Measurements from ENCODE around the gene TKT.
"Not testable (repeated sequence)": the region's sequence is repeated elsewhere in the genome, so short reads cannot be mapped to it uniquely, and the experiment has no call there.

TKT gene

DNA sequence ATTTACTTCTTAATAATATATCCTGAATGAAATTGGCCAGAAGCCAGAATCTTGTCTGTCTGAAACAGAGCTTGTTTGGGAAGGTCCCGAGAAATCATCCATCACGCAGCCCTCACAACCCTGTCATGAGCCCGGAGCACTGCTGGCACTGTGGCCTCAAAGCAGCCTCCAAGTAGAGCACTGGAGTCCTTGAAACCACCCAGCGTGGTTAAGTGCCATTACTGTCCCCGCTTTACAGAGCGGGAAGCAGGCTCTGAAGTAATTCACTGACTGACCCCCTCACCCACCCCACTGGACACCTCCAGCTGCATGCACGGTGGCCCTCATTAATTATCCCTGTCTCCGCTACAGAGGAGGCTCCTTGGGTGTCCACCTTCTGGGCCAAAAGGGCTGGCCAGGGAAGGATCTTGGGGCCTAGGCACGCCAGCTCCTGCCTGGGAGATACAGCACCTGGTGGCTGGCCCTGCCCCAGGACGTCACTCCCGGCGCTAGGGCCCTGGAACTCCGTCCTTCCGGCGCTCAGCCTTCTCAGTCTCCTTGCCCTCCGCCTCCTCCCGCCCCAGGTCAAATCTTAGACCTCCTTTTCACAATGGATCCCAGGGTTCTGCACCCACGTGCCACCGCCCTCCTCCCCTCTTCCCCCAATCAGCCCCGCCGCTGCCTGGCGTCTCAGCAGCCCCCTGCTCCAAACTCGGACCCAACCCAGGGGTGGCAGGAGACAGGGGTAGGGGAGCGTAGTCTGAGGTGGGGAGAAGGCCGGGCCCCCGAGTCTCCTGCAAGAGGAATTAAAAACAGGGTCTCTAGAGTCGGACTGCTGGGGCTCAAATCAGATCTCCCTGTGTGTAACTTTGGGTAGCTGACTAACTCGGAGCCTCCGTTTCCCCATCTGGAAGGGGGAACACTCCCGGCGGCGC lies 1.1 kb downstream of the TKT start:
- H3K4me3 ChIP-seq (ENCODE audit: low read depth, low read length), result peak overlapping the region; percentile 64
- TF ChIP-seq, protein P1, sequence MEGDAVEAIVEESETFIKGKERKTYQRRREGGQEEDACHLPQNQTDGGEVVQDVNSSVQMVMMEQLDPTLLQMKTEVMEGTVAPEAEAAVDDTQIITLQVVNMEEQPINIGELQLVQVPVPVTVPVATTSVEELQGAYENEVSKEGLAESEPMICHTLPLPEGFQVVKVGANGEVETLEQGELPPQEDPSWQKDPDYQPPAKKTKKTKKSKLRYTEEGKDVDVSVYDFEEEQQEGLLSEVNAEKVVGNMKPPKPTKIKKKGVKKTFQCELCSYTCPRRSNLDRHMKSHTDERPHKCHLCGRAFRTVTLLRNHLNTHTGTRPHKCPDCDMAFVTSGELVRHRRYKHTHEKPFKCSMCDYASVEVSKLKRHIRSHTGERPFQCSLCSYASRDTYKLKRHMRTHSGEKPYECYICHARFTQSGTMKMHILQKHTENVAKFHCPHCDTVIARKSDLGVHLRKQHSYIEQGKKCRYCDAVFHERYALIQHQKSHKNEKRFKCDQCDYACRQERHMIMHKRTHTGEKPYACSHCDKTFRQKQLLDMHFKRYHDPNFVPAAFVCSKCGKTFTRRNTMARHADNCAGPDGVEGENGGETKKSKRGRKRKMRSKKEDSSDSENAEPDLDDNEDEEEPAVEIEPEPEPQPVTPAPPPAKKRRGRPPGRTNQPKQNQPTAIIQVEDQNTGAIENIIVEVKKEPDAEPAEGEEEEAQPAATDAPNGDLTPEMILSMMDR (IDR thresholded peaks at IDR 0.05; ENCODE audit: insufficient read depth, low read depth, low read length, missing control alignments), result no peak
- peak; percentile 81 for DNase-seq (ENCODE audit: low read depth)

DNA sequence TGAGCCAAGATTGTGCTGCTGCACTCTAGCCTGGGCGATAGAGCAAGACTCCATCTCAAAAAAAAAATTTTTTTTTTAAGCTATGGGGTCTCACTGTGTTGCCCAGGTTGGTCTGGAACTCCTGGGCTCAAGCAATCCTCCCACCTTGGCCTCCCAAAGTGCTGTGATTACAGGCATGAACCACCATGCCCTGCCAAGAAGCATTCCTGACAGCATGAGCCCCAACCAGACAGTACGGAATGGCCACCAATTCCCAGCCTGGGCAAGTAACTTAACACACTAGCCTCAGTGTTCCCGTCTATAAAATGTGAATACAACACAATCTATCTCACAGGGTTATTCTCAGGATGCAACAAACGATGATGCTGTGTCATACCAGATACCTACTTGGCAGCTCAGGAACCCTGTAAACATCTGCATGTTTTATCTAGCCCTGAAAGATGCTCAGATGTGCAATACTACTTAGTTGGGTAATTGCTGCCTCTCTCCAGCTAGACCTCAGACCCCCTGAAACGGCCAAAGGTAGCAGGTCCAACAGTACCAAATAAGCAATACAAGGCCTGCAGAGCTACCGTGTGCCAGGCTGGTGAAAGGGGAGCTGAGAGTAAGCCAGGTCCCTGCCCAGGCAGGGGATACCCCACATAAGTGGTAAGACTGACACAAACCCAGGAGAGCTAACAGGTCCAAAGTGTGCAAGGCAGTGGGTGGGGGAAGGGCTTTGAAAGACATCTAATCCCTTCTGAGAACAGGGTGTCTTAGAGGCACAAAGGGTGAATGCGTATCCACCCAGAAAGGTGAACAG lies 1.9 kb downstream of the TKT start:
- TF ChIP-seq, protein P1 (IDR thresholded peaks at IDR 0.05; ENCODE audit: insufficient read depth, low read depth, low read length, missing control alignments), result no peak
- no peak for DNase-seq (ENCODE audit: low read depth)
- H3K4me3 ChIP-seq (ENCODE audit: low read depth, low read length), result peak overlapping the region; percentile 64

DNA sequence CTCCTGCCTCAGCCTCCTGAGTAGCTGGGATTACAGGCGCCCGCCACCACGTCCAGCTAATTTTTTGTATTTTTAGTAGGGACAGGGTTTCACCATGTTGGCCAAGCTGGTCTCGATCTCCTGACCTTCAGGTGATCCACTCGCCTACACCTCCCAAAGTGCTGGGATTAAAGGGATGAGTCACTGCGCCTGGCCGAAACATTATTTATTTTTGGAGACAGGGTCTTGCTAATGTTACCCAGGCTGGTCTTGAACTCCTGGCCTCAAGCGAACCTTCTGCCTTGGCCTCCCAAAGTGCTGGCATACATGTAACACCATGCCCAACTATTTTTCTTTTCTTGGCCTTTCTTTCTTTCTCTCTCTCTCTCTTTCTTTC lies 2.9 kb downstream of the TKT start:
- peak overlapping the region; percentile 22 for H3K4me3 ChIP-seq (ENCODE audit: low read depth, low read length)
- DNase-seq (ENCODE audit: low read depth), result not testable (repeated sequence)

DNA sequence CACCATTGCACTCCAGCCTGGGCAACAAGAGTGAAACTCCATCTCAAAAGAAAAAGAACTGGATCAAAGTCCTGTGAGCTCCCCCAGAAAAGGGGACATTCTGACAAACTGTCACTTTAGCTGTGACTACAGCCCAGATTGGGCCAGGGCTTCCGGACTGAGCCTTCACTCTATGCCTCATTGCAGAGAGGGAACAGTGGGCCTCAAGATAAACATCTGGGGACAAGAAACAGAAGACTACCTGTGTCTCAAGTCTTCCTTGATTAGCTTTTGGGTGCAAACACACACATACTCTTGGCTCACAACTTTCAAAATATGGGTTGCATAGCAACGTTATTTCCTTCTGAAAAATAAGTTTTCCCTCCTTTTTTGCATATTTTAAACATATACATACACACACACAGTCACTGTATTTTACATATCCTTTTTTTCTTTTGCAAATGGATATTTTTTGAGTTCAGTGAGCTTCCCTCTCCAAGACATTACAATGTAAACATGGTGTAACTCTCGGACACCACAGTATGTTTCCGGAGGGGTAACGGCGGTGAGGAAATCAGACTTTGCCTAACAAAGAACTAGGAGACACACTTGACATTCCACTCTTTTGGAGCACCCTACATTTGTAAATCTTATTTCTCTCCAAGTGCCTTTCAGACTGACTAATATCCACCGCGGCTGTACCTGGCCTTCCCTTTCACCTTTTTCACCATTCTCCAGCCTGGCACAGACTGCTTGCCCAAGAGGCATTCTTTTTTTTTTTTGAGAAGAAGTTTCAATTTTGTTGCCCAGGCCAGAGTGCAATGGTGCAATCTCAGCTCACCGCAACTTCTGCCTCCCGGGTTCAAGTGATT lies 3.5 kb downstream of the TKT start:
- no peak for DNase-seq (ENCODE audit: low read depth)
- TF ChIP-seq, protein P1 (IDR thresholded peaks at IDR 0.05; ENCODE audit: insufficient read depth, low read depth, low read length, missing control alignments), result no peak
- H3K4me3 ChIP-seq (ENCODE audit: low read depth, low read length), result no peak overlapping the region; the same call in none of the 2 replicates

DNA sequence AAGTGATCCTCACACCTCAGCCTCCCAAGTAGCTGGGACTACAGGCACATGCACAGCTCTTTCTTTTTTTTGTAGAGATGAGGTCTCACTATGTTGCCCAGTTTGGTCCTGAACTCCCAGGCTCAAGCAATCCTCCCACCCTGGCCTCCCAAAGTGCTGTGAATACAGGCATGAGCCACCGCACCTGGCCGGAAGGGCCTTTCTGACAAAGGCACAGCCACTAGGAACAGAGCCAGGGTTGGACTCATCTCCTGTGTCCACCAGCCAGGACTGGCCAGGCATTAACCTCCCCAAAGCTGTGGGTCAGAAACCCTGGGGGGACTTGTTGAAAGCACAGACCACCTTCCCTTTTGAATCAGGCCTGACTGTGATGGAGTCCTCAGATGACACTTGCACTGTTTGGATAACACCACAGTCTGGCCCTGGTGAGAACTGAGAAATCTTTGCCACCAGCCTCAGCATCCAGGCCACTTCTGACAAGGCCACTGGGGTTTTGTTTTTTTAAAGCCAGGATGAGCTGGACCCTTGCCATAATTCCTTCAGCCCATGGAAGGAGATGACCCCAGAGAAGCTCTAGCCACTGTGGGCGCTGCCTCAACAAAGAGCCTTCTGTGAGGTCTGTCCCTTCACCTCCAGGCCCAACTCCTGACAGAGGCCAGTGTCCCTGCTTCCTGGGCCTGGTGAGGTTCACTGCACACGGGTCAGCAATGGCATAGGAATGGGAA lies 4.8 kb downstream of the TKT start:
- H3K4me3 ChIP-seq (ENCODE audit: low read depth, low read length), result no peak overlapping the region
- DNase-seq (ENCODE audit: low read depth), result no peak
- TF ChIP-seq, protein P1 (IDR thresholded peaks at IDR 0.05; ENCODE audit: insufficient read depth, low read depth, low read length, missing control alignments), result no peak

DNA sequence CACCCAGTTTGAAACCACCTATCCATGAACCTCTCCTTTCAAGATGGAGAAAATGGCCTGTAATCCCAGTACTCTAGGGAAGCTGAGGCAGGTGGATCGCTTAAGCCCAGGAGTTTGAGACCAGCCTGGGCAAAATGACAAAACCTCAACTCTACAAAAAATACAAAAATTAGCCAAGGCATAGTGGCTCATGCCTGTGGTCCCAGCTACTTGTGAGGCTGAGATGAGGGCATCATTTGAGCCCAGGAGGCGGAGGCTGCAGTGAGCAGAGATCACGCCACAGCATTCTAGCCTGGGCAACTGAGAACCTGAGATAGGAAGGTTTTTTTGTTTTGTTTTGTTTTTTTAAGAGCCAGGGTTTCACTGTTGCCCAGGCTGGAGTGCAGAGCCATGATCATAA lies 5.4 kb downstream of the TKT start:
- DNase-seq (ENCODE audit: low read depth), result no peak
- no peak overlapping the region for H3K4me3 ChIP-seq (ENCODE audit: low read depth, low read length)
- TF ChIP-seq, protein P1 (IDR thresholded peaks at IDR 0.05; ENCODE audit: insufficient read depth, low read depth, low read length, missing control alignments), result no peak

All from GM12865 (cell line).